CD4-positive, alpha-beta memory T cell (primary cell): ENCODE data around the gene MVP. TPM values are rescaled to one million over a fixed set of nuclear protein-coding genes. Genes with fewer than 3 reads are reported as not detected.
A peak's percentile ranks its signal among the peaks of the same experiment; 100 is the strongest.

ENCODE experiments used
- CTCF ChIA-PET: fragments of 350-600 bp; sonication (Branson Sonifier 250); formaldehyde crosslinking; loops from one replicate; lab custom pipeline; 2021; ENCODE audit warnings: inconsistent platforms; ENCODE audit not compliant: partially characterized antibody; lab: Charles Lee
- POLR2A ChIA-PET: fragments of 350-600 bp; sonication (Branson Sonifier 250); formaldehyde crosslinking; loops from one replicate; lab custom pipeline; 2021; ENCODE audit not compliant: partially characterized antibody; lab: Charles Lee
- DNase-seq, 5 donors: peaks; one replicate each; pipeline versions ENCODE4 v3.0.0 to v3.0.0-alpha.2; 2020 to 2022; ENCODE audit warnings: mixed read lengths in 1 of 5
- H3K27ac ChIP-seq: one replicate; pipeline ENCODE4 v1.7.0; 2013; ENCODE audit warnings: low read depth, low read length
- H3K27me3 ChIP-seq: 2 replicates; pipeline ENCODE4 v1.7.0; 2013; ENCODE audit warnings: mild to moderate bottlenecking, low read length, moderate library complexity; ENCODE audit not compliant: insufficient read depth
- H3K36me3 ChIP-seq: 2 replicates; pipeline ENCODE4 v1.7.0; 2013; ENCODE audit warnings: mild to moderate bottlenecking, low read length, moderate library complexity; ENCODE audit not compliant: insufficient read depth
- H3K4me1 ChIP-seq: 2 replicates; pipeline ENCODE4 v1.7.0; 2013; ENCODE audit warnings: mild to moderate bottlenecking, low read length, moderate library complexity; ENCODE audit not compliant: insufficient read depth
- H3K4me3 ChIP-seq, 2 donors: one replicate each; pipeline ENCODE4 v1.7.0; 2013; ENCODE audit warnings: low read length in 2 of 2, mild to moderate bottlenecking in 1 of 2
- H3K9me3 ChIP-seq, 2 donors: one replicate each; pipeline ENCODE4 v1.7.0; 2013; ENCODE audit warnings: low read length in 2 of 2, control low read depth in 1 of 2; ENCODE audit not compliant: control insufficient read depth in 1 of 2
- H3K27ac Mint-ChIP-seq, 7 donors: one replicate each; pipeline ENCODE4 v1.8.0; 2020 to 2021; ENCODE audit warnings: mixed read lengths in 7 of 7, mild to moderate bottlenecking in 6 of 7, inconsistent platforms in 3 of 7, moderate library complexity in 3 of 7
- H3K27me3 Mint-ChIP-seq, 2 donors: one replicate each; pipeline ENCODE4 v1.8.0; 2020 to 2021; ENCODE audit warnings: mixed read lengths in 2 of 2
- H3K36me3 Mint-ChIP-seq, 2 donors: one replicate each; pipeline ENCODE4 v1.8.0; 2020 to 2021; ENCODE audit warnings: mixed read lengths in 2 of 2, inconsistent platforms in 1 of 2, mild to moderate bottlenecking in 1 of 2
- H3K4me1 Mint-ChIP-seq, 4 donors: one replicate each; pipeline ENCODE4 v1.8.0; 2020 to 2021; ENCODE audit warnings: mixed read lengths in 4 of 4, mild to moderate bottlenecking in 1 of 4
- H3K4me3 Mint-ChIP-seq, 8 donors: one replicate each; pipeline ENCODE4 v1.8.0; 2020 to 2021; ENCODE audit warnings: mixed read lengths in 8 of 8, mild to moderate bottlenecking in 7 of 8, moderate library complexity in 6 of 8, inconsistent platforms in 3 of 8
- H3K9me3 Mint-ChIP-seq, 8 donors: one replicate each; pipeline ENCODE4 v1.8.0; 2020 to 2021; ENCODE audit warnings: mixed read lengths in 8 of 8, mild to moderate bottlenecking in 5 of 8, inconsistent platforms in 3 of 8, moderate library complexity in 1 of 8
- intact Hi-C: fragments of 100-400 bp; cut with micrococcal nuclease; formaldehyde crosslinking; loops from one replicate; pipeline ENCODE4 v1.15.1; 2023
- polyA plus RNA-seq, 2 donors: library from polyadenylated mRNA; unstranded; fragments of 300-500 nt; fragmentation: Illumina TruSeq; gene quantifications; one replicate each; pipeline ENCODE4 v1.2.3, GENCODE V29; 2021
- total RNA-seq, 2 experiments: library from RNA; stranded (reverse); gene quantifications; one replicate each; pipeline ENCODE4 v1.2.3, GENCODE V29; 2021

Gene MVP
- total and polyA plus RNA-seq, 4 experiments from 2014 or later: 145 to 187 (median 159) TPM

- Histone ChIP-seq H3K4me3 (peak overlapping the region; percentile 92 to 99), H3K27me3 (no peaks in the 10 kb centered on the region), H3K4me1 (peaks cover 89% of the 10 kb centered on the region), H3K27ac (peak overlapping the region; percentile 86), H3K9me3 (no peaks in the 10 kb centered on the region), H3K36me3 (peaks cover 12% of the 10 kb centered on the region)
- Mint-ChIP-seq H3K4me1 (peaks cover 30 to 88% (median 63%) of the 10 kb centered on the region in 4 donors), H3K27me3 (no peaks in the 10 kb centered on the region), H3K27ac (peak overlapping the region; percentile 91 to 97 (median 96)), H3K36me3 (peaks cover 25 to 39% of the 10 kb centered on the region in 2 donors), H3K9me3 (no peaks in the 10 kb centered on the region), H3K4me3 (peak overlapping the region; percentile 97 to 99 (median 98))
- intact Hi-C loops: loop anchor here (1.0 kb wide), 1 partner anchor 27 kb away; no protein-coding TSS in a partner anchor
- ChIA-PET CTCF (interaction anchor here (1.0 to 8.2 kb wide), 10 partner anchors 13 to 130 kb away, joined by 3 to 129 read pairs (median 4); no protein-coding TSS in a partner anchor), POLR2A (interaction anchor here (0.6 to 24.0 kb wide), 17 partner anchors 10 to 122 kb away, joined by 3 to 522 read pairs (median 4); partner anchors contain the start of genes C16orf54, CDIPT, KIF22 and MAZ)
- peak; percentile 24 to 81 (median 39) for DNase-seq
Observed at GRCh38 chr16:29820730-29821642, 724 bp downstream of the MVP start.

GRCh38 chr16:29821643-29822115 lies 1.4 kb downstream of the MVP start:
- DNase-seq: no peak
- intact Hi-C loops: no loop called here
- H3K36me3 Mint-ChIP-seq: peaks cover 25 to 37% of the 10 kb centered on the region in 2 donors
- Histone ChIP-seq H3K27ac (peak overlapping the region; percentile 86), H3K9me3 (no peaks in the 10 kb centered on the region), H3K27me3 (no peaks in the 10 kb centered on the region), H3K4me1 (peaks cover 95% of the 10 kb centered on the region), H3K4me3 (peak overlapping the region; percentile 92 to 99), H3K36me3 (peaks cover 12% of the 10 kb centered on the region)
- no peaks in the 10 kb centered on the region for H3K9me3 Mint-ChIP-seq
- POLR2A ChIA-PET: interaction anchor here (0.6 to 24.0 kb wide), 12 partner anchors 10 to 121 kb away, joined by 3 to 522 read pairs (median 12); partner anchors contain the start of genes C16orf54, CDIPT, KIF22 and MAZ
- peak overlapping the region; percentile 91 to 97 (median 96) for H3K27ac Mint-ChIP-seq
- H3K4me3 Mint-ChIP-seq: peak overlapping the region; percentile 97 to 99 (median 98)
- no peaks in the 10 kb centered on the region for H3K27me3 Mint-ChIP-seq
- CTCF ChIA-PET: interaction anchor here (0.7 to 8.2 kb wide), 9 partner anchors 13 to 131 kb away, joined by 3 to 129 read pairs (median 5); no protein-coding TSS in a partner anchor
- H3K4me1 Mint-ChIP-seq: peaks cover 29 to 91% (median 63%) of the 10 kb centered on the region in 4 donors

DNA sequence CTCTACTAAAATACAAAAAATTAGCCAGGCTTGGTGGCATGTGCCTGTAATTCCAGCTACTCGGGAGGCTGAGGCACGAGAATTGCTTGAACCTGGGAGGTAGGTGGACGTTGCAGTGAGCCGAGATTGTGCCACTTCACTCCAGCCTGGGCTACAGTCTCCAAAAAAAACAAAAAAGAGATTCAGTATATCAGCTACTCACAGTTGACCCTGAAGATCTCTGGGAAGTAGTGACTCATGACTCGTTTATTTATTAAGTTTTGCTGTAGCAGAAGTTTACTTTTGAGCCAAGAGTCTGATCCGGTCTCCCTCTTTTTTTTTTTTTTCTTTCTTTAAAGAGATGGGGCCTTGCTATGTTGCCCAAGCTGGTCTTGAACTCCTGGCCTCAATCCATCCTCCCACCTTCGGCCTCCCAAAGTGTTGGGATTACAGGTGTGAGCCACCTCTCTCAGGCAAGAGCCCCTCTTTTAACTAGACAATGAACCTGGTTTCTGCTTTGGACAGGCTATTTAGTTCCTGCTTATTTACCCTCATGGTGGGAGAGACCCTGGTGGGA lies 4.4 kb downstream of the MVP start:
- Mint-ChIP-seq H3K27me3 (no peaks in the 10 kb centered on the region), H3K36me3 (peaks cover 13 to 24% of the 10 kb centered on the region in 2 donors), H3K9me3 (no peaks in the 10 kb centered on the region), H3K4me3 (peak overlapping the region; percentile 63 to 89 (median 81)), H3K27ac (peak overlapping the region; percentile 80 to 95 (median 90)), H3K4me1 (peaks cover 26 to 92% (median 56%) of the 10 kb centered on the region in 4 donors)
- no peaks in the 10 kb centered on the region for H3K9me3 ChIP-seq
- ChIA-PET POLR2A (interaction anchor here (0.6 to 14.2 kb wide), 5 partner anchors 8 to 241 kb away, joined by 3 to 477 read pairs (median 5); partner anchors contain the start of genes ALDOA, MAZ, PAGR1 and PRRT2), CTCF (interaction anchor here (0.5 to 7.1 kb wide), 5 partner anchors 24 to 664 kb away, joined by 3 to 71 read pairs (median 3); no protein-coding TSS in a partner anchor)
- H3K4me1 ChIP-seq: peaks cover 95% of the 10 kb centered on the region
- no peaks in the 10 kb centered on the region for H3K27me3 ChIP-seq
- no peak for DNase-seq
- H3K36me3 ChIP-seq: peaks cover 4% of the 10 kb centered on the region
- H3K4me3 ChIP-seq: no peak overlapping the region
- intact Hi-C loops: no loop called here
- peak overlapping the region; percentile 3 for H3K27ac ChIP-seq

DNA sequence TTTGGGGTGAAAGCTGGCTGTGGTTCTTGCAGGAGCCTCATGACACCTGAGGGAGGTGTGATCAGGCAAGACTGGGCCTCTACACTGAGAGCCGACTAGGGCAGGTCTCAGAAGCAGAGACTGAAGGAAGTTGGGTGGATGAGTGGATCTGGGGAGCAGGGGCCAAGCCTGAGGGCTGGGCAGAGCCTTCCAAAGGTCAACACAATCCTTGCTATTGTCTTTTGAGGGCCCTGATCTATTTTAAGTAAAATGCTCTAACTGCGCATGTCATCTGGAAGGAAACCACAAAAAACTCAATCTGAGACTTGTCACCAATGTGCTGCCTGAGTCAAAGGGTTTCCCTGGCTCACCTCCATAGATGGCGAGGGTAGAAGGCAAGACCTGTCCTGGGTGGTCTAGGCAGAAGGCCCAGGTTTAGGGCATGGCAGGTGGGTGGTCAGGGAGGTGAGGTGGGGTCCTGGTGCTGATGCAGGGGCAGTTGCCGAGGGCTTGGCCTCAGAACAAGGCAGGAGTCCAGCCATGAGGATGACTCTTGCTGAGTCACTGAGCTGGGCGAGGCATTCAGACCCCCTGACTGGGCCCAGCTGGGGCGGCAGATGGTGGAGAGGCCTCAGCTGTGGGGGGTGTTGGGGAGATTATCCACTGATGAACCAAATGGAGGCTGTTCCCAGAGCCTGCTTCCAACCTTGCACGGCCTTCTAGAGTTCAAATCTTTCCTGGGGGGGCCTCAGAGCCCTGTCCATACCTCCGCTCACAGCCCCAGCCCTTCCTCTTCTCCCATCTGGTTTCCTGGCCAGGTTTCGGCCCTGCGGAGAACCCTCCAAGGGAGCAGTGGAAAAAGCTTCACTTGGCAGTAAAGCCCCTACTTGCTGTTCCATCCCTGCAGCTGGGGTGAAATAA lies 5.1 kb downstream of the MVP start:
- H3K27ac Mint-ChIP-seq: peak overlapping the region; percentile 80 to 95 (median 90)
- H3K36me3 Mint-ChIP-seq: peaks cover 12 to 19% of the 10 kb centered on the region in 2 donors
- no peaks in the 10 kb centered on the region for H3K27me3 Mint-ChIP-seq
- Histone ChIP-seq H3K27ac (peak overlapping the region; percentile 3), H3K36me3 (peaks cover 5% of the 10 kb centered on the region), H3K4me3 (peak overlapping the region in 1 of 2 donors; percentile 25), H3K27me3 (no peaks in the 10 kb centered on the region), H3K9me3 (no peaks in the 10 kb centered on the region), H3K4me1 (peaks cover 92% of the 10 kb centered on the region)
- no peaks in the 10 kb centered on the region for H3K9me3 Mint-ChIP-seq
- CTCF ChIA-PET: interaction anchor here (0.7 to 7.1 kb wide), 7 partner anchors 8 to 615 kb away, joined by 3 to 71 read pairs (median 3); partner anchors contain the start of genes KIF22 and PAGR1
- intact Hi-C loops: no loop called here
- peak overlapping the region; percentile 63 to 89 (median 81) for H3K4me3 Mint-ChIP-seq
- DNase-seq: peak; percentile 26 to 57 (median 29)
- POLR2A ChIA-PET: interaction anchor here (0.6 to 14.2 kb wide), 10 partner anchors 7 to 240 kb away, joined by 3 to 477 read pairs (median 4); partner anchors contain the start of genes ALDOA, KIF22, MAZ and PAGR1
- H3K4me1 Mint-ChIP-seq: peaks cover 24 to 92% (median 55%) of the 10 kb centered on the region in 4 donors

GRCh38 chr16:29826342-29826695 lies 6.1 kb downstream of the MVP start:
- ChIA-PET CTCF (interaction anchor here (0.6 to 7.1 kb wide), 10 partner anchors 9 to 616 kb away, joined by 3 to 71 read pairs (median 4); partner anchors contain the start of genes KIF22, PAGR1 and QPRT), POLR2A (interaction anchor here (0.7 to 14.2 kb wide), 9 partner anchors 12 to 136 kb away, joined by 3 to 477 read pairs (median 5); partner anchors contain the start of genes KIF22, MAZ, PAGR1 and PRRT2)
- H3K4me1 ChIP-seq: peaks cover 92% of the 10 kb centered on the region
- peak in 1 of 5 donors; percentile 18 for DNase-seq
- Mint-ChIP-seq H3K9me3 (no peaks in the 10 kb centered on the region), H3K27ac (peak overlapping the region; percentile 84 to 98 (median 95)), H3K4me3 (peak overlapping the region; percentile 78 to 91 (median 86)), H3K4me1 (peaks cover 23 to 88% (median 52%) of the 10 kb centered on the region in 4 donors), H3K27me3 (no peaks in the 10 kb centered on the region), H3K36me3 (peaks cover 13 to 22% of the 10 kb centered on the region in 2 donors)
- no peak overlapping the region for H3K27ac ChIP-seq
- H3K27me3 ChIP-seq: no peaks in the 10 kb centered on the region
- no peaks in the 10 kb centered on the region for H3K9me3 ChIP-seq
- intact Hi-C loops: no loop called here
- H3K4me3 ChIP-seq: no peak overlapping the region
- peaks cover 12% of the 10 kb centered on the region for H3K36me3 ChIP-seq

GRCh38 chr16:29830774-29831173 lies 10.5 kb downstream of the MVP start:
- Histone ChIP-seq H3K36me3 (peaks cover 38% of the 10 kb centered on the region), H3K9me3 (no peaks in the 10 kb centered on the region), H3K27me3 (no peaks in the 10 kb centered on the region), H3K4me1 (peaks cover 47% of the 10 kb centered on the region), H3K4me3 (no peak overlapping the region), H3K27ac (no peak overlapping the region)
- H3K4me3 Mint-ChIP-seq: no peak overlapping the region
- H3K9me3 Mint-ChIP-seq: no peaks in the 10 kb centered on the region
- intact Hi-C loops: no loop called here
- H3K4me1 Mint-ChIP-seq: peaks cover 18 to 52% (median 28%) of the 10 kb centered on the region in 4 donors
- no peak for DNase-seq
- CTCF ChIA-PET: no interaction called here
- H3K27ac Mint-ChIP-seq: peak overlapping the region in 4 of 7 donors; percentile 22 to 72 (median 30)
- peaks cover 22 to 34% of the 10 kb centered on the region in 2 donors for H3K36me3 Mint-ChIP-seq
- POLR2A ChIA-PET: no interaction called here
- no peaks in the 10 kb centered on the region for H3K27me3 Mint-ChIP-seq
